HG02610 (cell line): ENCODE data around the gene PLOD1.
"Not testable (repeated sequence)": the region's sequence is repeated elsewhere in the genome, so short reads cannot be mapped to it uniquely, and the experiment has no call there.

Experiments used
- ATAC-seq: cut with Tn5 transposase; IDR thresholded peaks from one replicate; pipeline ENCODE4 v1.9.1; 2021; ENCODE audit warnings: mild to moderate bottlenecking, moderate library complexity; ENCODE audit not compliant: unreplicated experiment

The PLOD1 gene

GRCh38 chr1:12003762-12004161 is 69.2 kb downstream of the PLOD1 start:
- no peak for ATAC-seq

- no peak for ATAC-seq
Observed at GRCh38 chr1:12005488-12006166, 71.1 kb downstream of the PLOD1 start.

GRCh38 chr1:12006167-12006921 is 71.8 kb downstream of the PLOD1 start:
- no peak for ATAC-seq

GRCh38 chr1:12007204-12007603 is 72.7 kb downstream of the PLOD1 start:
- ATAC-seq: no peak

GRCh38 chr1:12008355-12008754 is 73.8 kb downstream of the PLOD1 start:
- ATAC-seq: not testable (repeated sequence)

DNA sequence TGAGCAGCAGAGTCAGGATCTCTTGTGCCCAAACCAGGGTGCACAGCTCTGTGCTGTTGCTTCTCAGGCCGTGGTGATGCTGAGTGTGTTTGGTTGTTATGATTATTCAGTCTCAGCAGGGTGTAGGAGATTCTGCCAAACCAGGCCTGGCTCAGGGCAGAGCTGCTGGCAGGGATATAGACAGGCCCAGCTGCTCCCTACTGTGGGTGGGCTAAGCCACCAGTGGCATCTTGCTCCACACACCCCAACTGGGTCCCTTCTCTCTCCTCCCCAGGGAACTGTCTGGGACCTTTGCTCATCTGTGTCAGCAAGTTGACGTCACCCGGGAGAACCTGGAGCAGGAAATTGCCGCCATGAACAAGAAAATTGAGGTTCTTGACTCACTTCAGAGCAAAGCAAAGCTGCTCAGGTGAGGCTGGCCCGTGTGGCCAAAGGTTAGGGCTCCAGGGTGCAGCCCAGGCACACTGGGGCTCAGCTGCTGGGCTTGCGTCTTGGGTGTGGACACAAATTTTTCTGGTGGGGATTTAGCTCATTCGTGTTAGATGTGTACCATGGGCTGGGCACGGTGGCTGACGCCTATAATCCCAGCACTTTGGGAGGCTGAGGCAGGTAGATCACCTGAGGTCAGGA is 74.9 kb downstream of the PLOD1 start:
- ATAC-seq: no peak

- no peak for ATAC-seq
Observed at GRCh38 chr1:12010746-12011570, 76.4 kb downstream of the PLOD1 start.

GRCh38 chr1:12011998-12012397 is 77.5 kb downstream of the PLOD1 start:
- no peak for ATAC-seq

DNA sequence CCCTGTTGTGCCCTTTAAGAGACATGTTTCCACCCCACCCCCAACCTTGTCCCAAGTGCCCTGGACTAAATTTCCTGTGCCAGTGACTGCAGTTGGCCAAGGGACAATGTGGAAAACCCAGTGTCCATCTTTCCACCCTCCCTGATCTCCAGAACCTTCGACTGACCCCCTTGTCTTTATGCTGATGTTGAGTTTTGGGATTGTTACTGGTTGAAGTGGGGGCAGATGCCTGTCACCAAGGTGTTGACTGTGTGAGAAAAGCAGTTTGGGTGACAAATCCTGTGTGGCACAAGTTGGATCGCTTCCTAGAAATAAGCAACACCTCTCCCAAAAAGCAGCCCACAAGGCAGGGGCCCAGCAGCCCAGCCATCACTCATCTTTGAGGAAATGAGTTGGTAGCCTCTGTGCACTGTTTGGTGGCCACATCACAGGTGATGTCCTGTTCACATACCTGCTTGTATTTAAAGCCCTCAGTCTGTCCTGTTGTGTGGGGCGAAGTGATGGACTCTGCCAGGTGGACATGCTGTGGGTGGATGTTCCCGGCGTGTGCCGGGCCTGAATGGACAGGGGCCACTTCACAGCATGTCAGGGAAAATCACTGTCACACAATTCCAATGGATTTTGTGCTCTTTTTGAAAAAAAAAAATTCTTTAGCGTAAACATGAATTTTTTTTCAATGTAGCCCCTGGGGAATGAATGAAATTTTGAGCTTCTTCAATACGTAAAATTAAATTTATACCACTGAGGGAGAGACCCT is 78.2 kb downstream of the PLOD1 start:
- no peak for ATAC-seq

DNA sequence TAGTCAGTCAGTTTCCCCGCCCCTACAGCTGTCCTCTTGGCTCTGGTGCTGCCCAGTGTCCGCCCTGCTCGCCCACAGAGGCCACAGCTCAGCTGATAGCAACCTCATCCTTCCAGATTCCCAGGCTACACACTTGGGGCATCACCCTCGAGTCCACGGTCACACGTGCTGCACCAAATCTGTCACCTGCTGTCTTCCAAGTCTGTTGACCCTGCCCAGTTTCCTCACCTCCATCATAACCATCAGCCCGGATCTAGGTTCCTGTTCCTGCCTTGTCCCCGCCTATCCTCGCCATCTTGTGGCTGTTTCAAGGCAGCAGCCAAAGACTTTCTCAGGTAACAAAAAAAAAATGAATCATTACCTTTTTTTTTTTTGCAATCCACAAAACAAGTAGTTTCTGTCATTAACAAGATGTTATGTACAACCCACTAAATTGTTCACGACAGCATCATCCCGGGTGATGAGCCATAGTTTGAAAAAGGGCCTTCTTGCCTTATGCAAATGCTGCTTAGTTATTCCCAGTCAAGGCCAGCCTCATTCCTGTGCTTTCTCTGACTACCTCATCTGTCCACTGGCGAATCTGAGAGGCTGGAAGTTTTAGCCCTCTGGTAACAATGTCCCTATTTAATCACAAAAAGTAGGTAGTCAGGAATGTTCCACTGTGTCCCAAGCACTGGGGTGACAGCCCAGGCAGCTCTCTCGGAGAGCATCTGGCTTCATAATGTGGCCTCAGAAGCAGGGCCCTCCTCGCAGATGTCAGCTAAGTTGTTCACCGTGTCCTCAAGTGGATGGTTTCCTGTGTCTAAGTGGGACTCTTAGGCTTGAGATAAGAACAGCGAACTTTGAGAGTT is 79.8 kb downstream of the PLOD1 start:
- ATAC-seq: no peak

- ATAC-seq: no peak
Observed at GRCh38 chr1:12015001-12015491, 80.5 kb downstream of the PLOD1 start.

- ATAC-seq: no peak
Observed at GRCh38 chr1:12015499-12015898, 81.0 kb downstream of the PLOD1 start.

DNA sequence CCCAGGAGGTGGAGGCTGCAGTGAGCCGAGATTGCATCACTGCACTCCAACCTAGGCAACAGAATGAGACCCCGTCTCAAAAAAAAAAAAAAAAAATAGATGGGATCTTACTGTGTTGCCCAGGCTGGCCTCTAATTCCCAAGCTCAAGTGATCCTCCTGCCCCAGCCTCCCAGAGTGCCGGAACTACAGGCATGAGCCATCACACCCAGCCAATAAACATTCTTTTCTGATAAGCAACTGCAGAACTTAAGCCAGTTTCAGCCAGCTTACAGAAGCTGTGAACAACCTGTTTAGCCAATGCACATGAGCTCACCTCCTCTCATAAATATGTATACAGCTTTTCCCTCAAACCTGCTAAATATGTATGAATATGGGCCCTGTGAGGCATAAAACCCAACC is 81.7 kb downstream of the PLOD1 start:
- ATAC-seq: no peak

DNA sequence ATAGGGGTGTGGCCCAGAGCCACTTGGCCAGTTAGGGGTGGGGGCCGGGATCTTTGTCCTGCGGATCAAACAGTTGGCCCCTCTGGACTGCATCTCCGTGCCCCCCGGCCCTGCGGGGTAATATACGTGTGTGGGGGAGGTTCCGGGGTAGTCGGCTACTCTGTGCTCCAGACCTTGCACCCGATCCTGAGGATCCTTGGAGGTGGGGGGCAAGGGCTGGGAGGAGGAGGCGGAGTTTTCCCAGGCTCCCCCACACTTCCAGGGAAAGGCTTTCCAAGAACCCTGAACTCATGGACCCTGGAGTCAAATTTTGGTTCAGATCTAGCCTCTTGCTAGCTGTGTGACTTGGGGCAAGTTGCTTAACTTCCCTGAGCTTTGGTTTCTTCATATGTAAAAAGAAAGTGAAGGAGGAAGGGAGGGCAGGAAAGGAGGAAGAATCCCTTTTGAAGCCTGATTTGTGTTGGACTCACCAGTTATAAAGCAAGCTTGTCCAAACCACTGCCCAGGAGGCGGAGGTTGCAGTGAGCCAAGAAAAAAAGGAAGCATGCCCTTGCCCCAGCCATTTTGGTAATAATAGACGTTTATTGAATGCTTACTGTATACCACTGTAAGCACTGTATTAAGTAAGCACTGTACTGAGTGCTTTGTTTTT is 85.5 kb downstream of the PLOD1 start:
- ATAC-seq: no peak

DNA sequence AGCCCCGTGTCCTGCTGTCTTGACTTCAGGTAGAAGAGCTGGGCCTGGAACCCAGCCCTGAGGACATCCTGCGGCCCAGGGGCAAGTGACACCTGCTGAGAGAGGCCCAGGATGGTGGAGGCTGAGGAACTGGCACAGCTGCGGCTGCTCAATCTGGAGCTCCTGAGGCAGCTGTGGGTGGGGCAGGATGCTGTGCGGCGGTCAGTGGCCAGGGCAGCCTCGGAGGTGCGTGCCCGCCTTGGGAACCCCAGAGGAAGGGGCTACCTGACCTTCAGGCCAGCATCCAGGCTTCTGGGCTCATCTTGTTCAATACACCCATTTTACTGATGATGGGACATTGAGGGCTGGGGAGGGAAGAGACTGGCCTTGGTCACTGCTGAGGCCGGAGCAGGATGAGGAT is 87.1 kb downstream of the PLOD1 start:
- no peak for ATAC-seq

DNA sequence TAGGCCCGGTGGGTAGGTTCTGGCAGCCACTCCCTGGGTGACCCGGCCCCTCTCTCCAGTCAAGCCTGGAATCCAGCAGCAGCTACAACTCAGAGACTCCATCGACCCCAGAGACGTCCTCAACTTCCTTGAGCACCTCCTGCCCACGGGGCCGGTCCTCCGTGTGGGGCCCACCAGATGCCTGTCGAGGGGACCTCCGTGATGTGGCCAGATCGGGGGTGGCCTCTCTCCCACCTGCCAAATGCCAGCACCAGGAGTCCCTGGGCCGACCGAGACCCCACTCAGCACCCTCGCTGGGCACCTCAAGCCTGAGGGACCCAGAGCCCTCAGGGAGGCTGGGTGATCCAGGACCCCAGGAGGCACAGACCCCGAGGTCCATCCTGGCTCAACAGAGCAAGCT is 87.5 kb downstream of the PLOD1 start:
- no peak for ATAC-seq
